Trophoblast cell (in vitro differentiated cells and primary cell): Measurements from ENCODE around the gene KCTD17.

Experiments
- DNase-seq, 2 donors: peaks; one replicate each; pipeline ENCODE4 v3.0.0-alpha.2; 2016
- H2AFZ ChIP-seq: 2 replicates; pipeline ENCODE4 v1.6.1; 2013; ENCODE audit warnings: low read length, moderate library complexity, mild to moderate bottlenecking; ENCODE audit not compliant: insufficient read depth, poor library complexity
- H2AK5ac ChIP-seq: 2 replicates; pipeline ENCODE4 v1.6.1; 2013; ENCODE audit warnings: mild to moderate bottlenecking, low read length
- H2BK120ac ChIP-seq: 2 replicates; pipeline ENCODE4 v1.6.1; 2013; ENCODE audit warnings: low read length, mild to moderate bottlenecking, moderate library complexity; ENCODE audit not compliant: insufficient read depth, poor library complexity
- H2BK12ac ChIP-seq: 2 replicates; pipeline ENCODE4 v1.6.1; 2013; ENCODE audit warnings: mild to moderate bottlenecking, low read length, moderate library complexity
- H2BK5ac ChIP-seq: 2 replicates; pipeline ENCODE4 v1.6.1; 2013; ENCODE audit warnings: low read length, low read depth, moderate library complexity, mild to moderate bottlenecking; ENCODE audit not compliant: poor library complexity
- H3K14ac ChIP-seq: 2 replicates; pipeline ENCODE4 v1.6.1; 2013; ENCODE audit warnings: mild to moderate bottlenecking, low read length
- H3K18ac ChIP-seq: 2 replicates; pipeline ENCODE4 v1.6.1; 2013; ENCODE audit warnings: mild to moderate bottlenecking, low read length
- H3K23ac ChIP-seq: 2 replicates; pipeline ENCODE4 v1.6.1; 2013; ENCODE audit warnings: low read length
- H3K27ac ChIP-seq: 2 replicates; pipeline ENCODE4 v1.5.1; 2013; ENCODE audit warnings: low read depth, mild to moderate bottlenecking, inconsistent platforms, low read length, moderate library complexity
- H3K27me3 ChIP-seq: 2 replicates; pipeline ENCODE4 v1.6.1; 2013; ENCODE audit warnings: inconsistent platforms, mild to moderate bottlenecking, low read length, moderate library complexity; ENCODE audit not compliant: insufficient read depth
- H3K36me3 ChIP-seq, 2 experiments: 1 replicate in 1 of 2; 2 replicates in 1 of 2; pipeline ENCODE4 v1.6.1; 2013; ENCODE audit warnings: low read length in 2 of 2, mild to moderate bottlenecking in 2 of 2, moderate library complexity in 1 of 2; ENCODE audit not compliant: insufficient read depth in 2 of 2, control insufficient read depth in 1 of 2
- H3K4ac ChIP-seq: 2 replicates; pipeline ENCODE4 v1.6.1; 2013; ENCODE audit warnings: low read depth, mild to moderate bottlenecking, low read length, moderate library complexity
- H3K4me1 ChIP-seq, 2 experiments: 1 replicate in 1 of 2; 2 replicates in 1 of 2; pipeline ENCODE4 v1.6.1; 2013; ENCODE audit warnings: low read length in 2 of 2, mild to moderate bottlenecking in 2 of 2, moderate library complexity in 1 of 2; ENCODE audit not compliant: insufficient read depth in 2 of 2, control insufficient read depth in 1 of 2
- H3K4me2 ChIP-seq: 2 replicates; pipeline ENCODE4 v1.6.1; 2013; ENCODE audit warnings: inconsistent platforms, mild to moderate bottlenecking, low read length, moderate library complexity
- H3K4me3 ChIP-seq: 2 replicates; pipeline ENCODE4 v1.5.1; 2013; ENCODE audit warnings: mild to moderate bottlenecking, low read depth, low read length, inconsistent platforms
- H3K79me1 ChIP-seq: one replicate; pipeline ENCODE4 v1.6.1; 2013; ENCODE audit warnings: low read length
- H3K79me2 ChIP-seq: 2 replicates; pipeline ENCODE4 v1.6.1; 2013; ENCODE audit warnings: low read length, mild to moderate bottlenecking; ENCODE audit not compliant: control insufficient read depth, insufficient read depth, poor library complexity
- H3K9ac ChIP-seq: 2 replicates; pipeline ENCODE4 v1.6.1; 2013; ENCODE audit warnings: mild to moderate bottlenecking, low read length
- H3K9me3 ChIP-seq: 2 replicates; pipeline ENCODE4 v1.6.1; 2013; ENCODE audit warnings: low read depth, mild to moderate bottlenecking, control low read depth, inconsistent platforms, low read length; ENCODE audit not compliant: insufficient read depth
- H4K12ac ChIP-seq: 2 replicates; pipeline ENCODE4 v1.6.1; 2013; ENCODE audit warnings: low read depth, mild to moderate bottlenecking, low read length, moderate library complexity
- H4K8ac ChIP-seq: 2 replicates; pipeline ENCODE4 v1.6.1; 2013; ENCODE audit warnings: low read depth, mild to moderate bottlenecking, low read length, moderate library complexity
- H4K91ac ChIP-seq: one replicate; pipeline ENCODE4 v1.6.1; 2013; ENCODE audit warnings: low read depth, mild to moderate bottlenecking, low read length, moderate library complexity
- WGBS: extraction: QIAGEN DNeasy Blood & Tissue Kit; methylation state at CpG from one replicate; pipeline ENCODE4 v1.1.7; 2013; ENCODE audit warnings: missing lambda C conversion rate; ENCODE audit not compliant: insufficient read length, insufficient coverage; ENCODE audit errors: extremely low coverage; 5-methylcytosine and 5-hydroxymethylcytosine counted together

Gene KCTD17

GRCh38 chr22:37065180-37065579 is 13.6 kb downstream of the KCTD17 start:
- no CpG with 5 or more reads among the region's 3 CpGs for WGBS

GRCh38 chr22:37065961-37066360 is 14.4 kb downstream of the KCTD17 start:
- Histone ChIP-seq H3K4me3 (no peak overlapping the region), H3K9ac (no peak overlapping the region), H3K4me2 (no peak overlapping the region), H3K9me3 (peaks cover 4% of the 10 kb centered on the region), H3K23ac (no peak overlapping the region), H3K27ac (no peak overlapping the region), H3K4ac (no peak overlapping the region), H2BK12ac (no peak overlapping the region), H3K27me3 (peaks cover 14% of the 10 kb centered on the region), H4K12ac (no peak overlapping the region), H4K91ac (no peak overlapping the region), H3K79me2 (no peaks in the 10 kb centered on the region), H2AK5ac (no peak overlapping the region), H3K4me1 (no peaks in the 10 kb centered on the region), H2AFZ (no peak overlapping the region), H2BK120ac (no peak overlapping the region), H3K79me1 (no peaks in the 10 kb centered on the region), H3K14ac (no peak overlapping the region), H3K18ac (no peak overlapping the region), H2BK5ac (no peak overlapping the region), H3K36me3 (no peaks in the 10 kb centered on the region), H4K8ac (no peak overlapping the region)
- no peak for DNase-seq
- WGBS, result no CpG with 5 or more reads among the region's 9 CpGs

More at GRCh38 chr22:37065180-37065579, 13.6 kb downstream of the KCTD17 start:
- Histone ChIP-seq H2AK5ac (no peak overlapping the region), H3K14ac (no peak overlapping the region), H4K91ac (no peak overlapping the region), H3K4me1 (no peaks in the 10 kb centered on the region), H2BK12ac (no peak overlapping the region), H4K12ac (no peak overlapping the region), H3K79me1 (no peaks in the 10 kb centered on the region), H3K27ac (no peak overlapping the region), H3K79me2 (no peaks in the 10 kb centered on the region), H3K9me3 (peaks cover 4% of the 10 kb centered on the region), H2BK120ac (no peak overlapping the region), H2BK5ac (no peak overlapping the region), H3K4me3 (no peak overlapping the region), H3K23ac (no peak overlapping the region), H3K4ac (no peak overlapping the region), H3K36me3 (no peaks in the 10 kb centered on the region), H3K4me2 (no peak overlapping the region), H3K18ac (no peak overlapping the region), H2AFZ (no peak overlapping the region), H3K27me3 (peaks cover 14% of the 10 kb centered on the region), H3K9ac (no peak overlapping the region), H4K8ac (no peak overlapping the region)
- DNase-seq, result no peak

GRCh38 chr22:37067428-37067827 is 15.9 kb downstream of the KCTD17 start:
- H3K23ac ChIP-seq, result no peak overlapping the region
- H2AFZ ChIP-seq, result no peak overlapping the region
- H3K79me2 ChIP-seq, result no peaks in the 10 kb centered on the region
- H3K14ac ChIP-seq, result no peak overlapping the region
- H3K18ac ChIP-seq, result no peak overlapping the region
- no peak overlapping the region for H4K91ac ChIP-seq
- H3K4me3 ChIP-seq, result no peak overlapping the region
- H2BK12ac ChIP-seq, result no peak overlapping the region
- DNase-seq, result no peak
- H3K9ac ChIP-seq, result no peak overlapping the region
- no peak overlapping the region for H2AK5ac ChIP-seq
- no peaks in the 10 kb centered on the region for H3K79me1 ChIP-seq
- H3K4ac ChIP-seq, result no peak overlapping the region
- H2BK5ac ChIP-seq, result no peak overlapping the region
- peaks cover 7% of the 10 kb centered on the region for H3K9me3 ChIP-seq
- no peaks in the 10 kb centered on the region for H3K4me1 ChIP-seq
- no peak overlapping the region for H3K27ac ChIP-seq
- WGBS, result no CpG with 5 or more reads among the region's 10 CpGs
- peaks cover 14% of the 10 kb centered on the region for H3K27me3 ChIP-seq
- no peaks in the 10 kb centered on the region for H3K36me3 ChIP-seq
- H2BK120ac ChIP-seq, result no peak overlapping the region
- H4K12ac ChIP-seq, result no peak overlapping the region
- H4K8ac ChIP-seq, result no peak overlapping the region
- H3K4me2 ChIP-seq, result no peak overlapping the region

GRCh38 chr22:37068859-37069258 is 17.3 kb downstream of the KCTD17 start:
- no peaks in the 10 kb centered on the region for H3K4me1 ChIP-seq
- no peak overlapping the region for H3K9ac ChIP-seq
- H3K79me1 ChIP-seq, result no peaks in the 10 kb centered on the region
- H3K18ac ChIP-seq, result no peak overlapping the region
- H3K4me3 ChIP-seq, result no peak overlapping the region
- no peak overlapping the region for H2AFZ ChIP-seq
- H3K9me3 ChIP-seq, result peaks cover 5% of the 10 kb centered on the region
- no peaks in the 10 kb centered on the region for H3K79me2 ChIP-seq
- peaks cover 14% of the 10 kb centered on the region for H3K27me3 ChIP-seq
- H3K27ac ChIP-seq, result no peak overlapping the region
- H3K14ac ChIP-seq, result no peak overlapping the region
- no peak overlapping the region for H3K4ac ChIP-seq
- no peak overlapping the region for H2AK5ac ChIP-seq
- no peak overlapping the region for H3K4me2 ChIP-seq
- WGBS, result no CpG with 5 or more reads among the region's 36 CpGs
- H4K12ac ChIP-seq, result no peak overlapping the region
- no peak overlapping the region for H2BK12ac ChIP-seq
- no peak overlapping the region for H2BK120ac ChIP-seq
- no peak overlapping the region for H3K23ac ChIP-seq
- H2BK5ac ChIP-seq, result no peak overlapping the region
- no peaks in the 10 kb centered on the region for H3K36me3 ChIP-seq
- no peak overlapping the region for H4K8ac ChIP-seq
- DNase-seq, result no peak
- H4K91ac ChIP-seq, result no peak overlapping the region
